ENCODE measurements around the gene ZNF850.

DNA sequence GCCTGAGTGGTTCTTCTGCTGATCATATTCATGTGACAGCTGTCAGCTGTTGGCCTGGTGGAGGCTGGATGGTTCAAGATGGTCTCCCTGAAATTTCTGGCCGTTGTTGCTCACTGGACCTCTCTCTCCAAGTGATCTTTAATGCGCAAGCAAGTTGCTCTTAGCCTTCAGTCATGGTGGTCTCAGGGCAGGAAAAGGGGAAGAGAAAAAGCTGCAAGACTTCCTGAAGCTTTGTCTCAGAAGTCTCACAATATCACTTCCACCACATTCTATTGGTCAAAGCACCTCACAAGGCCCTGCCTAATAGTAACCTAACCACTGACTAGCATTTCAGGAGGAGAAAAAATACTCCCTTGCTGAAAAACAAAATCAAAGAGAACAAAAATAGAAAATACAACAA is 86.8 kb downstream of the ZNF850 start:
- TF ChIP-seq, protein P1, sequence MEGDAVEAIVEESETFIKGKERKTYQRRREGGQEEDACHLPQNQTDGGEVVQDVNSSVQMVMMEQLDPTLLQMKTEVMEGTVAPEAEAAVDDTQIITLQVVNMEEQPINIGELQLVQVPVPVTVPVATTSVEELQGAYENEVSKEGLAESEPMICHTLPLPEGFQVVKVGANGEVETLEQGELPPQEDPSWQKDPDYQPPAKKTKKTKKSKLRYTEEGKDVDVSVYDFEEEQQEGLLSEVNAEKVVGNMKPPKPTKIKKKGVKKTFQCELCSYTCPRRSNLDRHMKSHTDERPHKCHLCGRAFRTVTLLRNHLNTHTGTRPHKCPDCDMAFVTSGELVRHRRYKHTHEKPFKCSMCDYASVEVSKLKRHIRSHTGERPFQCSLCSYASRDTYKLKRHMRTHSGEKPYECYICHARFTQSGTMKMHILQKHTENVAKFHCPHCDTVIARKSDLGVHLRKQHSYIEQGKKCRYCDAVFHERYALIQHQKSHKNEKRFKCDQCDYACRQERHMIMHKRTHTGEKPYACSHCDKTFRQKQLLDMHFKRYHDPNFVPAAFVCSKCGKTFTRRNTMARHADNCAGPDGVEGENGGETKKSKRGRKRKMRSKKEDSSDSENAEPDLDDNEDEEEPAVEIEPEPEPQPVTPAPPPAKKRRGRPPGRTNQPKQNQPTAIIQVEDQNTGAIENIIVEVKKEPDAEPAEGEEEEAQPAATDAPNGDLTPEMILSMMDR (conservative IDR thresholded peaks at IDR 0.05 in 1 of 2, IDR thresholded peaks at IDR 0.05 in 1 of 2; ENCODE audit: low read depth in 1 of 2, low read length in 2 of 2): no peak
- no peak for TF ChIP-seq EZH2 (IDR thresholded peaks at IDR 0.05; ENCODE audit: low read length, missing control alignments)

All from fibroblast of lung (primary cell).